OCI-LY7 (cell line): ENCODE results near the gene RAB17. TPM values are rescaled to one million over a fixed set of nuclear protein-coding genes. Genes with fewer than 3 reads are reported as not detected.

Source experiments
- BruUV-seq: library from RNA; stranded (reverse); fragments of 400-500 nt; replicated peaks from 2 replicates; lab custom pipeline; 2021; lab: Mats Ljungman, UMichigan
- CTCF ChIA-PET: fragments of 300-600 bp; sonication (Branson Sonifier 250); formaldehyde crosslinking; loops from one replicate; lab custom pipeline; 2022; ENCODE audit warnings: antibody characterized with exemption; ENCODE audit not compliant: unreplicated experiment; lab: Charles Lee
- POLR2A ChIA-PET: fragments of 300-600 bp; sonication (Branson Sonifier 250); formaldehyde crosslinking; loops from one replicate; lab custom pipeline; 2022; ENCODE audit warnings: antibody characterized with exemption; lab: Charles Lee
- DNase-seq: peaks from one replicate; pipeline ENCODE4 v3.0.0-alpha.2; 2015; ENCODE audit warnings: low spot score
- H2AFZ ChIP-seq: fragments of 200-600 bp; sonication (generic), shearing (Covaris generic); 2 replicates; pipeline ENCODE4 v1.6.1; 2014; ENCODE audit warnings: mild to moderate bottlenecking, antibody characterized with exemption, low read length, moderate library complexity
- H3K27ac ChIP-seq: fragments of 200-600 bp; sonication (generic); 2 replicates; pipeline ENCODE4 v1.5.1; 2014; ENCODE audit warnings: mixed run types, low read depth, mild to moderate bottlenecking, moderate library complexity, low read length, inconsistent platforms; ENCODE audit not compliant: poor library complexity, severe bottlenecking
- H3K36me3 ChIP-seq: fragments of 200-600 bp; sonication (generic); 2 replicates; pipeline ENCODE4 v1.6.1; 2014; ENCODE audit warnings: mild to moderate bottlenecking, antibody characterized with exemption, low read length, moderate library complexity, mixed read lengths; ENCODE audit not compliant: insufficient read depth
- H3K4me1 ChIP-seq: fragments of 200-600 bp; sonication (generic); 2 replicates; pipeline ENCODE4 v1.5.1; 2014; ENCODE audit warnings: mild to moderate bottlenecking, low read length; ENCODE audit not compliant: insufficient read depth, poor library complexity, severe bottlenecking
- H3K4me2 ChIP-seq: fragments of 200-600 bp; sonication (generic); 2 replicates; pipeline ENCODE4 v1.6.1; 2014; ENCODE audit warnings: mild to moderate bottlenecking, low read length
- H3K4me3 ChIP-seq: fragments of 200-600 bp; sonication (generic); 2 replicates; pipeline ENCODE4 v1.5.1; 2014; ENCODE audit warnings: mild to moderate bottlenecking, low read depth, low read length; ENCODE audit not compliant: poor library complexity, severe bottlenecking
- H3K79me2 ChIP-seq: fragments of 200-600 bp; sonication (generic); 2 replicates; pipeline ENCODE4 v1.6.1; 2016; ENCODE audit warnings: low read depth, mild to moderate bottlenecking, low read length, moderate library complexity, mixed read lengths; ENCODE audit not compliant: insufficient read depth
- H3K9me2 ChIP-seq: fragments of 200-600 bp; sonication (generic); 2 replicates; pipeline ENCODE4 v1.6.1; 2016; ENCODE audit warnings: mild to moderate bottlenecking, low read length, mixed read lengths; ENCODE audit not compliant: insufficient read depth
- H3K9me3 ChIP-seq: fragments of 200-600 bp; sonication (generic); 2 replicates; pipeline ENCODE4 v1.6.1; 2014; ENCODE audit warnings: mild to moderate bottlenecking, mixed run types, low read length, mixed read lengths
- H4K20me1 ChIP-seq: fragments of 200-600 bp; sonication (generic); 2 replicates; pipeline ENCODE4 v1.6.1; 2014; ENCODE audit warnings: mild to moderate bottlenecking, antibody characterized with exemption, low read length, moderate library complexity, mixed read lengths; ENCODE audit not compliant: insufficient read depth
- CTCF ChIP-seq: fragments of 200-600 bp; sonication (generic); conservative IDR thresholded peaks from 2 replicates; pipeline ENCODE4 v1.5.1; 2014; ENCODE audit warnings: mild to moderate bottlenecking, antibody characterized with exemption, low read length, moderate library complexity, mixed read lengths
- EZH2phosphoT487 ChIP-seq: fragments of 200-600 bp; sonication (generic); IDR thresholded peaks from 2 replicates; pipeline ENCODE4 v1.6.1; 2018; ENCODE audit warnings: low read depth, borderline replicate concordance, mild to moderate bottlenecking, mixed run types, antibody characterized with exemption, low read length, moderate library complexity, mixed read lengths
- intact Hi-C: fragments of 100-400 bp; cut with micrococcal nuclease; formaldehyde crosslinking; loops from one replicate; pipeline ENCODE4 v1.10.0; 2022; ENCODE audit not compliant: unreplicated experiment
- total RNA-seq, 2 experiments: library from RNA; depleted of rRNA in 1 of 2; stranded (reverse); fragments of >200 nt in 1 of 2; shearing (Covaris generic) in 1 of 2; gene quantifications; 2 replicates each; pipeline ENCODE4 v1.2.3, GENCODE V29; 2014 to 2022

Gene RAB17
- total RNA-seq, 2 experiments from 2014 or later, result not detected

GRCh38 chr2:237574894-237575868, 15.4 kb downstream of the RAB17 start:
- Histone ChIP-seq H3K79me2 (no peaks in the 10 kb centered on the region), H3K4me2 (no peak overlapping the region), H3K4me1 (no peaks in the 10 kb centered on the region), H3K9me2 (no peaks in the 10 kb centered on the region), H2AFZ (no peak overlapping the region), H3K9me3 (no peaks in the 10 kb centered on the region), H3K4me3 (no peak overlapping the region), H4K20me1 (no peaks in the 10 kb centered on the region), H3K27ac (no peak overlapping the region), H3K36me3 (no peaks in the 10 kb centered on the region)
- TF ChIP-seq EZH2phosphoT487, result no peak
- TF ChIP-seq CTCF, result no peak
- no peak for DNase-seq
- CTCF ChIA-PET, result no interaction called here
- intact Hi-C loops, result loop anchor here (10.0 kb wide), 1 partner anchor 450 kb away; no protein-coding TSS in a partner anchor
- POLR2A ChIA-PET, result interaction anchor here (0.6 kb wide), 1 partner anchor 15 kb away, joined by 6 read pairs; no protein-coding TSS in a partner anchor
- no TSS peak for BruUV-seq

- Histone ChIP-seq H3K79me2 (no peaks in the 10 kb centered on the region), H3K9me2 (no peaks in the 10 kb centered on the region), H3K9me3 (no peaks in the 10 kb centered on the region), H3K4me3 (no peak overlapping the region), H2AFZ (no peak overlapping the region), H3K36me3 (no peaks in the 10 kb centered on the region), H3K27ac (no peak overlapping the region), H3K4me2 (no peak overlapping the region), H3K4me1 (no peaks in the 10 kb centered on the region), H4K20me1 (no peaks in the 10 kb centered on the region)
- intact Hi-C loops, result loop anchor here (10.0 kb wide), 1 partner anchor 450 kb away; no protein-coding TSS in a partner anchor
- DNase-seq, result no peak
- CTCF ChIA-PET, result no interaction called here
- no TSS peak for BruUV-seq
- POLR2A ChIA-PET, result no interaction called here
- no peak for TF ChIP-seq EZH2phosphoT487
- TF ChIP-seq CTCF, result no peak
These were observed 16.1 kb downstream of the RAB17 start for GRCh38 chr2:237574467-237574866.
